Measurements from ENCODE around the gene SMIM35. TPM values are rescaled to one million over a fixed set of nuclear protein-coding genes. Genes with fewer than 3 reads are reported as not detected.

Gene SMIM35
- total RNA-seq (under 0.01 TPM), polyA plus RNA-seq (ENCODE audit: insufficient read depth in 1 of 8, insufficient read length in 8 of 8, low replicate concordance in 1 of 8) (under 1 TPM; 0.04 to 0.47 (median 0.11) TPM)
- long read RNA-seq, donor 1, result 0 reads
- long read RNA-seq, donor 2, result 0 reads
- long read RNA-seq, donor 3, result 0 reads
- long read RNA-seq, donor 4, result 0 reads
- long read RNA-seq, donor 5, result 0 reads
- long read RNA-seq, donor 6, result 0 reads
- long read RNA-seq, donor 7, result 0 reads
- long read RNA-seq, donor 8, result 0 reads
- long read RNA-seq, donor 9, result 0 reads
- long read RNA-seq, donor 10, result 0 reads
- long read RNA-seq, donor 11, result 0 reads

DNA sequence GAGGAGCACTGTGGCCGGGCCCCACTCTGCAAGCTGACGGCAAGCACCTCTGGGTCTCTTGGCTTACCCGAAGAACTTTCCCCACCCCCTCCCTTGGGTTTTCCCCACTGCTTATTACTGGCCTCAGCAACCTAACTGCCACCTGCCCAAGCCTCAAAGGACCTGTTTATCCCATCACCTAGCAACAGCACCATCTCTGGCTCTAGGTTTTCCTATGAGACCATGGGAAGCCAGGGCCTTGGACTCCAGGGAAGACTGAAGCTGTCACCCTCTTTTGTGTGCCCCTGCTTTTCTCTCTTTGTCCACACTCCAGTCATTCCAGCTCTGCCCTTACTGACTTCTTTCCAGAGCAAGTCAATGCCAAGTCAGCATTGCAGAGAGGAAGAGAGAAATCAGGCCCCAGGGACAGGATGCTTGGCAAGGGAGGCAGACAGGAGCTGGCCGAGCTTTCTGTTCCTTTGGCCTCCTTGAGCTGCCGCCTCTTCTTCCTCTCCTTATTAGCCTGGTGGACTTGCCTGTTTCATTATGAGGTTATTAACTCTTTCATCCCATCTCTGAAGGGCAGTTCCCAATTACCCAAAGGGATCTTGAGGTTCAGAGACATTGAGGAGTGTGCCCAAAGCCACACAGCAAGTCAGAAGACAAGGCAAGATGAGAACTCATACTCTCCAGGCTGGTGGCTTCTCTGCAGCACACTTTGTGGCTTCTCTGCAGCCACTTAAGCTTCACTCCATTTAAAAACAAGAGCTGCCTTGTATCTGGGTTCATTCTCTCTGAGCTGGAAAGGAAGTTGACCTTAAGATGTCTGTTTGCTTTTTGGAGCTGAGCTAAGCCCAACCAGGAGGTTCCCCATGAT lies at the start of gene SMIM35:
TSS of gene SMIM35 (minus strand) at position 51 of the 856 bp plus-strand sequence. CDS start 206 bp downstream, outside the sequence.
- H3K36me3 ChIP-seq (ENCODE audit: control insufficient read depth, insufficient read depth, low read length), result no peaks in the 10 kb centered on the region
- DNase-seq, result peak; percentile 61
- 47% methylated on average over 3 of the region's 5 CpGs for WGBS (ENCODE audit: insufficient coverage)
- H3K4me3 ChIP-seq (ENCODE audit: low read length), result no peak within 1 kb of the TSS
- H3K9me3 ChIP-seq (replicated peaks; ENCODE audit: control insufficient read depth, low read depth, low read length), result no peaks in the 10 kb centered on the region
- H3K4me1 ChIP-seq (ENCODE audit: control insufficient read depth, insufficient read depth, low read length), result peaks cover 15% of the 10 kb centered on the region
- H3K27ac ChIP-seq (ENCODE audit: low read length), result peak within 1 kb of the TSS; percentile 13
- peaks cover 19% of the 10 kb centered on the region for H3K27me3 ChIP-seq (ENCODE audit: control insufficient read depth, insufficient read depth, low read length)

DNA sequence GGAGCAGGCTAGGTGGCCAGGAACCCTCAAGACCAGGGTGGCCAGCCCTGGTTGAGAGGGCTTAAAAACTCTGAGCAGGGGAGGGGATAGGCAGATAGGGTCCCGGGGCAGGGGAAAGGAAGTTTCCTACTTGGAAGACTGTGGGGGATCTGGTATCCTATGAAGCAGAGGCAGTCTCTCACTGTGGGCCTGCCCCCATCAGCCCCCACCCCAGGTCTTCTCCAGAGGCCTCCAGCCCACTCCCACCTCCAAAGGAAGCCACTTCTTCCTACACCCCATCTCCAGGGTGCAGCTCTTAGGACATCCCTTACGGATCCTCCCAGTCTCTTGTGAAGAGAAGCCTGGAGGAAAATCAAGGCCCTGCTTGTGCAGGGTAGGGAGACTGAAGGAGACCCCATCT lies 49.6 kb upstream of the SMIM35 start:
- no peaks in the 10 kb centered on the region for H3K4me1 ChIP-seq (ENCODE audit: control insufficient read depth, insufficient read depth, low read length)
- WGBS (ENCODE audit: insufficient coverage), result no CpG with 5 or more reads among the region's 2 CpGs
- no peaks in the 10 kb centered on the region for H3K9me3 ChIP-seq (replicated peaks; ENCODE audit: control insufficient read depth, low read depth, low read length)
- no peak overlapping the region for H3K4me3 ChIP-seq (ENCODE audit: low read length)
- peaks cover 25% of the 10 kb centered on the region for H3K27me3 ChIP-seq (ENCODE audit: control insufficient read depth, insufficient read depth, low read length)
- no peaks in the 10 kb centered on the region for H3K36me3 ChIP-seq (ENCODE audit: control insufficient read depth, insufficient read depth, low read length)
- no peak overlapping the region for H3K27ac ChIP-seq (ENCODE audit: low read length)
- no peak for DNase-seq

DNA sequence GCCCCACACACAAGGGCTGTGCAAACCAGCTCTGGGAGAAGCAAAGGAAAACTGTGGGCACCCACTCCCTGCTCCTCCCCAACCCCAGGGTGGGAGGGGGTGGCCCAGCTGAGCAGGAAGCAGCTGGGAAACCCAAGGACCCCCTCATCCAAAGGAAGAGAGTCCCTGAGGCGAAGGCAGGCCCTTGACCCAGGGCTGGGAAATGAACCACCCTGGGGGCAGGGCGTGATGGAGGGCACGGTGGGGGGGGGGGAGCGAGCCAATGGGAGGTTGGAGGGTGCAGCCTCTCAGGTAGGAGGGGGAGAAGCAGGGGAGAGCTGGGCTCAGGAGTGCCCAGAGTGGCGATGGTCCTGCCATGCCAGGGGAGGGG lies 49.0 kb upstream of the SMIM35 start:
- no peaks in the 10 kb centered on the region for H3K9me3 ChIP-seq (replicated peaks; ENCODE audit: control insufficient read depth, low read depth, low read length)
- H3K4me1 ChIP-seq (ENCODE audit: control insufficient read depth, insufficient read depth, low read length), result no peaks in the 10 kb centered on the region
- H3K4me3 ChIP-seq (ENCODE audit: low read length), result no peak overlapping the region
- no peak for DNase-seq
- peaks cover 20% of the 10 kb centered on the region for H3K27me3 ChIP-seq (ENCODE audit: control insufficient read depth, insufficient read depth, low read length)
- no peak overlapping the region for H3K27ac ChIP-seq (ENCODE audit: low read length)
- H3K36me3 ChIP-seq (ENCODE audit: control insufficient read depth, insufficient read depth, low read length), result no peaks in the 10 kb centered on the region
- 86% methylated on average over 1 of the region's 5 CpGs for WGBS (ENCODE audit: insufficient coverage)

DNA sequence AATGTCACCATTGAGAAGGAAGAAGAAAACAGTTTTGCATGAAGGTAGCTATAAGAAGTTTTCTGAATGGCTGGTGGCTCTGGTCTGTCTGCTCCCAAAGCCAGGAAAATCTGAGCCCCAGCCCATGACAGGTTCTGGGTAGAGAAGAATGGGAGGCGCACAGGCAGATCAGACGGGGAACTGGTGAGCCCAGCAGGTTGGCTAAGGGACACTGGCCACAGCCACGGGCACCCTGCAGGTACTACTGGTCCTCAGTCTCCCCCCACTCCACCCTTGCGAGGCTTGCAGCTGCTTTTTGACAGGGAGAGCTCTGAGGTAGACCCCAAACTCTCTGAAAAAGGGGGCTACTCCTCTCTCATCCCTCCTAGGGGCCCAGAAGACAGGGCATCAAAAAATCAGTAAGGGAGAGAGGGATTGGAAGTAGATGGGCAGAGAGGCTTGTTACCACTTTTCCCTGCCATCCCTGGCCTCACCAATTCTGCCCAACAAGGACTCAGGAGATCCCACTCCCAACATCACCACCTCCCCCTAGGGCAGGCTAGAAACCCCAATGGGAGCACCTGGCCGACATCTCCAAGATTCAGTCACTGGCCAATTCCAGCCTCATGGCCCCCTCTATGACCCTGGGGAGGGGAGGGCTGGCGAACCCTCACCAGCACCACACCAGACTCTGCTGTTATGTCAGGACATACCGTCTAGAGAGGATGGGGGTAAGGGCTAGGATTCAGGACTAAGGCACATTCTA lies 48.5 kb upstream of the SMIM35 start:
- H3K4me3 ChIP-seq (ENCODE audit: low read length), result no peak overlapping the region
- 80% methylated on average over 1 of the region's 7 CpGs for WGBS (ENCODE audit: insufficient coverage)
- peaks cover 18% of the 10 kb centered on the region for H3K27me3 ChIP-seq (ENCODE audit: control insufficient read depth, insufficient read depth, low read length)
- H3K4me1 ChIP-seq (ENCODE audit: control insufficient read depth, insufficient read depth, low read length), result no peaks in the 10 kb centered on the region
- no peaks in the 10 kb centered on the region for H3K9me3 ChIP-seq (replicated peaks; ENCODE audit: control insufficient read depth, low read depth, low read length)
- no peaks in the 10 kb centered on the region for H3K36me3 ChIP-seq (ENCODE audit: control insufficient read depth, insufficient read depth, low read length)
- H3K27ac ChIP-seq (ENCODE audit: low read length), result no peak overlapping the region
- no peak for DNase-seq

DNA sequence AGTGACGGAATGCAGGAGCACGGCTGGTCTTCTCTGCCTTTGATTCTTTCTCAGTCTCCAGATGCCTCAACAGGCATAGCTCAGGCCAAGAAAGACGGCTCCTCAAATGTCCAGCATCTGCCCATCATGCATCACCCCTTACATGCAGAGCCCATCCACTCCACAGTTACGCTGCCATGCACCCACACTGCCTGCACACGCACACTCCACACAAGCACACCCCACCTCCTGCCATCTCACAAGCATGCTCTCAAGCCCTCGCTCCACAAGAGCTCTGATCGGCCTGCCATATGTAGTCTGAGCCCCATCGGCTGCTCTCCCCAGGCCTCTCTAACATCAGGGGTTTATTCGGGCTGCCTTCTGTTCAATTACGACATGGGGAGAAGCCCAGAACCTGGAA lies 47.1 kb upstream of the SMIM35 start:
- Histone ChIP-seq H3K4me1 (ENCODE audit: control insufficient read depth, insufficient read depth, low read length) (no peaks in the 10 kb centered on the region), H3K27me3 (ENCODE audit: control insufficient read depth, insufficient read depth, low read length) (peaks cover 13% of the 10 kb centered on the region), H3K4me3 (ENCODE audit: low read length) (no peak overlapping the region), H3K36me3 (ENCODE audit: control insufficient read depth, insufficient read depth, low read length) (no peaks in the 10 kb centered on the region), H3K9me3 (replicated peaks; ENCODE audit: control insufficient read depth, low read depth, low read length) (no peaks in the 10 kb centered on the region), H3K27ac (ENCODE audit: low read length) (no peak overlapping the region)
- DNase-seq, result no peak
- WGBS (ENCODE audit: insufficient coverage), result 66% methylated on average over 7 of the region's 10 CpGs

DNA sequence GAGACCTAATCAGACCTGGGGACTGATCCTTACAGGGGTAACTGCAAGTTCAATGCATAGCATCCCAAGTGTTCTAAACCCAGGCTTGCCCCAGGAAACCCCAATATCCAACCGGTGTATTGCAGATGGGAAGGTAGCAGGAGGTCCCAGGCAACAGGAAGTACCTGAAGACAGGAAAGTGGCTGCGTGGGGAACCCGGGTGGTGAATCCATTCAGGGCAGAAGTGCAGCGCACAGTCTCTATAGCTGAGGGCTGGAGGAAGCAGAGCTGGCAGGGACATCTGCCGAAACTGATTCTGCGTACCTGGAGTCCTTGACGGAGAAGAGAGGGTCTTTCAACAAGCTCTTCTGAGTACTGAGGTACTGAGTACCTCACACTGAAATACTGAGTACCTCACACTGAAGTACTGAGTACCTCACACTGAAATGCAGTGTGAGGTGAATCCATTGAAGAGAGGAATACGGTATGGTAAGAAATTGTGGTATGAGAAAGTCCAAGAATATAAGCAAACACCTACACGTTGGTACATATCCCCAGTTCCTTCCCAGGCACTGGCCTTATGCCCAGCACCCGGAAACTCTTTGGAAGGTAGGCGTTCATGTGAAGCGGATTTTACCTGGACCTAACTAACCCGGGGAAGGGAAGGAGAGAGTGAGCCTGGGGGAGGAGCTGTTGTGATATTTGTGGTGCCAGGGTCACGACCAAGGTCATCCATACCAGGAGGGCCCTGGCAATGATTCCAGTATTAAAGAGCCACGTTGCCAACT lies 45.8 kb upstream of the SMIM35 start:
- Histone ChIP-seq H3K9me3 (replicated peaks; ENCODE audit: control insufficient read depth, low read depth, low read length) (no peaks in the 10 kb centered on the region), H3K4me1 (ENCODE audit: control insufficient read depth, insufficient read depth, low read length) (peaks cover 3% of the 10 kb centered on the region), H3K27ac (ENCODE audit: low read length) (no peak overlapping the region), H3K36me3 (ENCODE audit: control insufficient read depth, insufficient read depth, low read length) (no peaks in the 10 kb centered on the region), H3K27me3 (ENCODE audit: control insufficient read depth, insufficient read depth, low read length) (peaks cover 12% of the 10 kb centered on the region), H3K4me3 (ENCODE audit: low read length) (no peak overlapping the region)
- WGBS (ENCODE audit: insufficient coverage), result 64% methylated on average over 5 of the region's 15 CpGs
- DNase-seq, result no peak

DNA sequence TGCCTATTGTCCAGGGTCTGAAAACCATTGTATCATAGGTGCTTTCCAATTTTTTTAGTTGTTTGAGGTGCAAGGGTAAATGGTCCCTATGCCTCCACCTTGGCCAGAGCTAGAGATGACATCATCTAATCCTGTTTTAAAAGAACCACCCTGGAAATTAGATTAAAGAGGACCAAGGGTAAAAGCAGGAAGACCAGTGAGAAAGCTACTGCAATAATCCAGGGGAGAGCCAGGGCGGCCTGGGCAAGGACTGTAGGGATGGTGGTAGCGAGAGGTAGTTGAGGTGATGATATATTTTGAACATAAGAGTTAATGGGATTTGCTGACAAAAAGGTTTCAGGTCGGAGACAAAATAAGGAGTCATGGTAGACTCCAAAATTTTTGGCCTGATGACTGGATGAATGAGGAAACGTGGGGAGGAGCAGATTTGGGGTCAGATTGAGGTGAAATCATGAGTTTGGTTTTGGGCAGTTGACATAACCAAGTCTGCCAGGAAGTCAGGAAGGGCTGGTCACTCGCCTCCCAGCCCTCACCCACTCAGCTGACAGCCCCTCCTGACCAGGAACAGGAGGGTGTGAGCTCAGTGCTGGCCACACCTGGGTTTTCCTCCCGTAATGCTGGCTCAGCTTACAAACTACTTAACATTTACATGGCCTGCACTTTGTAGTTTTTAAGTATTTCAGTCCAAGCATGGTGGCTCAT lies 42.9 kb upstream of the SMIM35 start:
- Histone ChIP-seq H3K36me3 (ENCODE audit: control insufficient read depth, insufficient read depth, low read length) (no peaks in the 10 kb centered on the region), H3K4me3 (ENCODE audit: low read length) (no peak overlapping the region), H3K4me1 (ENCODE audit: control insufficient read depth, insufficient read depth, low read length) (peaks cover 3% of the 10 kb centered on the region), H3K9me3 (replicated peaks; ENCODE audit: control insufficient read depth, low read depth, low read length) (no peaks in the 10 kb centered on the region), H3K27me3 (ENCODE audit: control insufficient read depth, insufficient read depth, low read length) (no peaks in the 10 kb centered on the region), H3K27ac (ENCODE audit: low read length) (no peak overlapping the region)
- 45% methylated on average over 6 of the region's 6 CpGs for WGBS (ENCODE audit: insufficient coverage)
- DNase-seq, result no peak

DNA sequence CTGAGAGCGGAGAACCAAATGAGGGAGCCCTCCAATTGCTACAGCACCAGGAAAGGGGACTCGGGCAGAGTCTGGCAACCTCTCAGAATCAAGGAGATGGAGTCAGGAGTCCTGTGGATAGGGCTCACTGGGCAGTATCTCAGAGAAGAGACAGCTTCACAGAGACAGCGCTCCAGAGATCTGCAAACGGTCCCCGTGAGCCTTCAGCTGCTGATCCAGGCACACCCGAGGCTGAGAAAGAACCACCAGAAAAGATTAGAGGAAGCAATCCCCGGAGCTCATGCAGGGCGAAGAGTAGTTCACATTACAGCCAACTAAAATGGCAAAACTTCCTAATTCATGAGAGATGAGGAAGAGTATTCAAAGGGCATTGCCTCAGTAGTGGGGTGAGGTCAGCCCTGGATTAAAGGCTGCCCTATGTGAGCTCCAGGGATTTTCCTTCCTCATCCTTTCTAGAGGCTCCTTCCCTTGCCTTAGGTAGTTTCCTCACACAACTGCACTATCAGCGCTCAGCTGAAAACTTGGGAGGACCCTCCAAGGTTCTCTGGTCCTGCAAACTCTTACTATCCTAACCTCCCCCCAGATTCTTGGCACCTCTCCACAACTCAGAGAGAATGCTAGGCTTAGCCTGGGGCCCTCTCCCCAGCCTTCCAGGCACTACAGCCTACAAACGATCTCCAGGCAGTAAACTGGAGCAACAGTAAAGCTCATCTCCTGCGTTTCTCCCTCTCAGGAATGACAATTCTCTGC lies 42.1 kb upstream of the SMIM35 start:
- no peak overlapping the region for H3K4me3 ChIP-seq (ENCODE audit: low read length)
- WGBS (ENCODE audit: insufficient coverage), result 27% methylated on average over 7 of the region's 11 CpGs
- no peaks in the 10 kb centered on the region for H3K27me3 ChIP-seq (ENCODE audit: control insufficient read depth, insufficient read depth, low read length)
- H3K27ac ChIP-seq (ENCODE audit: low read length), result no peak overlapping the region
- H3K9me3 ChIP-seq (replicated peaks; ENCODE audit: control insufficient read depth, low read depth, low read length), result no peaks in the 10 kb centered on the region
- H3K4me1 ChIP-seq (ENCODE audit: control insufficient read depth, insufficient read depth, low read length), result peaks cover 3% of the 10 kb centered on the region
- peak; percentile 37 for DNase-seq
- no peaks in the 10 kb centered on the region for H3K36me3 ChIP-seq (ENCODE audit: control insufficient read depth, insufficient read depth, low read length)

DNA sequence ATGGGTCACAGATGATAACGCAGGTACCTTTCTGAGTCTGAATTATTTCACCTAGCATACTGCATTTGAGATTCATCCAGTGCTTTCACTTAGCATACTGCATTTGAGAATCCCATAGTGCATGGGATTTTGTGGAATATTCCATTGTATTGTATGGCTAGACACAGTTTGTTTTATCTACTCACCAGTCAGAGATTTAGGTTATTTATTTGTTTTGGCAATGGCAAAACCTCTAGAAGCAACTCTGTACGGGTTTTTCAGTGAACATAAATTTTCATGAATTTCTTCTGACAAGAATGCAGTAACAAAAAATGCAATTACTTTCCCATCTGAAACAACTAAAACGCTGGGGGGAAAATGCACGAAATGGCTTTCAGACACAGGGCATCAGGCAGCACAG lies 41.5 kb upstream of the SMIM35 start:
- WGBS (ENCODE audit: insufficient coverage), result 22% methylated on average over 3 of the region's 4 CpGs
- peaks cover 3% of the 10 kb centered on the region for H3K4me1 ChIP-seq (ENCODE audit: control insufficient read depth, insufficient read depth, low read length)
- H3K4me3 ChIP-seq (ENCODE audit: low read length), result no peak overlapping the region
- H3K36me3 ChIP-seq (ENCODE audit: control insufficient read depth, insufficient read depth, low read length), result no peaks in the 10 kb centered on the region
- H3K27me3 ChIP-seq (ENCODE audit: control insufficient read depth, insufficient read depth, low read length), result no peaks in the 10 kb centered on the region
- no peak for DNase-seq
- no peaks in the 10 kb centered on the region for H3K9me3 ChIP-seq (replicated peaks; ENCODE audit: control insufficient read depth, low read depth, low read length)
- H3K27ac ChIP-seq (ENCODE audit: low read length), result no peak overlapping the region

Data from muscle of leg (tissue), 16 donors.